Upper lobe of right lung (tissue), 1 donor: ENCODE data around the gene PIAS1. TPM values are rescaled to one million over a fixed set of nuclear protein-coding genes. Genes with fewer than 3 reads are reported as not detected.

Experiments used
- ATAC-seq: fragments of 200-7000 bp; cut with Tn5 transposase; one replicate; pipeline ENCODE4 v1.9.1; 2020; ENCODE audit warnings: mild to moderate bottlenecking, moderate library complexity
- DNase-seq: peaks from one replicate; pipeline ENCODE4 v3.0.0-alpha.2; 2020
- H3K27ac ChIP-seq: fragments of 200-600 bp; one replicate; pipeline ENCODE4 v1.8.0; 2022
- H3K27me3 ChIP-seq: fragments of 200-600 bp; one replicate; pipeline ENCODE4 v1.8.0; 2022; ENCODE audit warnings: mild to moderate bottlenecking
- H3K36me3 ChIP-seq: fragments of 200-600 bp; one replicate; pipeline ENCODE4 v1.8.0; 2022
- H3K4me1 ChIP-seq: fragments of 200-600 bp; one replicate; pipeline ENCODE4 v1.8.0; 2022
- H3K4me3 ChIP-seq: fragments of 200-600 bp; one replicate; pipeline ENCODE4 v1.8.0; 2022; ENCODE audit warnings: mild to moderate bottlenecking
- H3K9me3 ChIP-seq: fragments of 200-600 bp; one replicate; pipeline ENCODE4 v1.8.0; 2022
- intact Hi-C: fragments of 100-400 bp; cut with DNase I; formaldehyde crosslinking; loops from one replicate; pipeline ENCODE4 v1.11.0; 2022
- total RNA-seq: library from RNA; stranded (reverse); fragmentation: NEBNext Ultra II Directional; extraction: Animal tissue kit (Norgen Biotek cat#: 25700); gene quantifications from one replicate; pipeline ENCODE4 v1.2.1, GENCODE V29; 2021
- TF ChIP-seq, protein P1 (sequence below): fragments of 200-600 bp; IDR thresholded peaks from one replicate; pipeline ENCODE4 v1.8.0; 2022; ENCODE audit warnings: antibody characterized with exemption
- donor health status: DM: no; HTN: yes; CAD: no; lungs with severe emphysema.

The PIAS1 gene
- total RNA-seq, 1 donor from 2014 or later = 62.0 TPM

DNA sequence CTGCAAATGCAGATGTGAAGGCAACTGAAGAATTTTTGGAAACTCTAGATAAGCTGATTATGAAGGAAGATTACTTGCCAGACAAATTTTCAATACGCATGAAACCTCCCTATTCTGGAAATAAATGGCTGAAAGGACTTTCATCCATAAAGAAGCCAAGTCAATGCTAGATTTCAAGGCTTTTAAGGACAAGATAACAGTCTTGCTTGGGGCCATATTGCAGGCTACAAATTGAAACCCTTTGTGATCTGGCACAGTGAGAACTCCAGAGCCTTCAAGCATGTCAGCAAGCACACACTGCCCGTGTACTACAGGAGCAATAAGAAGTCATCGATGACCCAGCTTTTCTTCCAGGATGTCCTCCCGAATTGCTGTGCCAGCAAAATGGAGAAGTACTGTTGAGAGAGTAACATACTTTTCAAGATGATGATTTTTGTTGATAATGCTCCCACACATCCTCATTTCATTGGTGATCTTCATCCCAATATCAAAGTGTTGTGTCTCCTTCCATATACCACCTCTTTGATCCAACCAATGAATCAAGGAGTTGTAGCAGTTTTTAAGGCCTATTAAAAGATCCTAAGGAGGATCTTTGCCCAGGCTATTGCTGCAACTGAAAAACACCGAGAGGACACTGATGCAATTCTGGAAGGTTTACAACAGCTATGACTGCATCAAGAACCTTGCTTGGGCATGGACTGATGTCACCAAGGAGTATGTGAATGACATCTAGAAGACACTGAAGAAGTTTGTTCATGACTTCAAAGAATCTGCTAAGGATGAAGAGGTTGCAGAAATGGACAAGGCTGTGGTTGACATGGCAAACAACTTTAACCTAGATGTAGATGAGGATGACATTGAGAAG, 130.7 kb downstream of the PIAS1 start:
- ATAC-seq (no peak), DNase-seq (no peak)
- Histone ChIP-seq H3K9me3 (no peaks in the 10 kb centered on the region), H3K4me3 (no peak overlapping the region), H3K4me1 (peaks cover 13% of the 10 kb centered on the region), H3K36me3 (peaks cover 91% of the 10 kb centered on the region), H3K27me3 (no peaks in the 10 kb centered on the region), H3K27ac (no peak overlapping the region)
- TF ChIP-seq, protein P1, sequence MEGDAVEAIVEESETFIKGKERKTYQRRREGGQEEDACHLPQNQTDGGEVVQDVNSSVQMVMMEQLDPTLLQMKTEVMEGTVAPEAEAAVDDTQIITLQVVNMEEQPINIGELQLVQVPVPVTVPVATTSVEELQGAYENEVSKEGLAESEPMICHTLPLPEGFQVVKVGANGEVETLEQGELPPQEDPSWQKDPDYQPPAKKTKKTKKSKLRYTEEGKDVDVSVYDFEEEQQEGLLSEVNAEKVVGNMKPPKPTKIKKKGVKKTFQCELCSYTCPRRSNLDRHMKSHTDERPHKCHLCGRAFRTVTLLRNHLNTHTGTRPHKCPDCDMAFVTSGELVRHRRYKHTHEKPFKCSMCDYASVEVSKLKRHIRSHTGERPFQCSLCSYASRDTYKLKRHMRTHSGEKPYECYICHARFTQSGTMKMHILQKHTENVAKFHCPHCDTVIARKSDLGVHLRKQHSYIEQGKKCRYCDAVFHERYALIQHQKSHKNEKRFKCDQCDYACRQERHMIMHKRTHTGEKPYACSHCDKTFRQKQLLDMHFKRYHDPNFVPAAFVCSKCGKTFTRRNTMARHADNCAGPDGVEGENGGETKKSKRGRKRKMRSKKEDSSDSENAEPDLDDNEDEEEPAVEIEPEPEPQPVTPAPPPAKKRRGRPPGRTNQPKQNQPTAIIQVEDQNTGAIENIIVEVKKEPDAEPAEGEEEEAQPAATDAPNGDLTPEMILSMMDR = no peak
- intact Hi-C loops = no loop called here

DNA sequence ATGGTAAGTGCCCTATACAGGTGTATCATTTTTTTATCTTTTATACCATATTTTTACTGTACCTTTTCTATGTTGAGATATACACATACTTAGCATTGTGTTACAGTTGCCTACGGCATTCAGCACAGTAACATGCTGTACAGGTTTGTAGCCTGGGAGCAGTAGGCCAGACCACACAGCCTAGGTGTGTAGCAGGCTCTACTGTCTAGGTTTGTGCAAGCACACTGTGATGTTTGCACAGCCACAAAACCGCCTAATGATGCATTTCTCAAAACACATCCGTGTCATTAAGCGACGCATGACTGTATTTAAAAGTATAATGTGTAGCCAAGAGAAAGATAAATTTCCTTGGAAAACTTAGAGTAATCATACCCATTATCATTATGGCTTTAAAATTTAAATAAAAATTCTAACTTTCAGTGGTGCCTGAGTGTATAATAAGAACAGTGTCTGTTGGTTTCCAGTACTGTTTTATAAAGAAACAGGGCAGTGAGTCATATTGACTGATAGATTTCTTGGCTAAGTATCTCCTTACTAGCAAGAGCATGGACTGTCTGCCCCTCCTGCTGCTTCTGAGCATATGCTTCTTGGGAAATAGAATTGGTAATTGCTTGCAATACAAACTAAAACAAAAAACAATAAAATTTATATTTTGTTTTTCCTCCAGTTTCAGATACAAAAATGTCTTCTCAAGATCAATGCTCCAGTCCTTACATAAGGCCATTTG, 132.7 kb downstream of the PIAS1 start:
- no peaks in the 10 kb centered on the region for H3K9me3 ChIP-seq
- intact Hi-C loops = no loop called here
- peaks cover 13% of the 10 kb centered on the region for H3K4me1 ChIP-seq
- TF ChIP-seq, protein P1 = no peak
- H3K27me3 ChIP-seq = no peaks in the 10 kb centered on the region
- no peak overlapping the region for H3K4me3 ChIP-seq
- H3K27ac ChIP-seq = no peak overlapping the region
- DNase-seq (no peak), ATAC-seq (no peak)
- H3K36me3 ChIP-seq = peaks cover 91% of the 10 kb centered on the region

DNA sequence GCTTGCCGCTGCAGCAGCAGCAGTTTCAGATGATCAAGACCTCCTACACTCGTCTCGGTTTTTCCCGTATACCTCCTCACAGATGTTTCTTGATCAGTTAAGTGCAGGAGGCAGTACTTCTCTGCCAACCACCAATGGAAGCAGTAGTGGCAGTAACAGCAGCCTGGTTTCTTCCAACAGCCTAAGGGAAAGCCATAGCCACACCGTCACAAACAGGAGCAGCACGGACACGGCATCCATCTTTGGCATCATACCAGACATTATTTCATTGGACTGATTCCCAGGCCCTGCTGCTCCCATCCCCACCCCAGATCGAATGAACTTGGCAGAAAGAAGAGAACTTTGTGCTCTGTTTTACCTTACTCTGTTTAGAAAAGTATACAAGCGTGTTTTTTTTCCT, 133.4 kb downstream of the PIAS1 start:
- peaks cover 92% of the 10 kb centered on the region for H3K36me3 ChIP-seq
- DNase-seq (no peak), ATAC-seq (peak; percentile 59)
- H3K9me3 ChIP-seq = no peaks in the 10 kb centered on the region
- peaks cover 13% of the 10 kb centered on the region for H3K4me1 ChIP-seq
- no peak overlapping the region for H3K27ac ChIP-seq
- no peak overlapping the region for H3K4me3 ChIP-seq
- intact Hi-C loops = no loop called here
- H3K27me3 ChIP-seq = no peaks in the 10 kb centered on the region
- TF ChIP-seq, protein P1 = no peak

DNA sequence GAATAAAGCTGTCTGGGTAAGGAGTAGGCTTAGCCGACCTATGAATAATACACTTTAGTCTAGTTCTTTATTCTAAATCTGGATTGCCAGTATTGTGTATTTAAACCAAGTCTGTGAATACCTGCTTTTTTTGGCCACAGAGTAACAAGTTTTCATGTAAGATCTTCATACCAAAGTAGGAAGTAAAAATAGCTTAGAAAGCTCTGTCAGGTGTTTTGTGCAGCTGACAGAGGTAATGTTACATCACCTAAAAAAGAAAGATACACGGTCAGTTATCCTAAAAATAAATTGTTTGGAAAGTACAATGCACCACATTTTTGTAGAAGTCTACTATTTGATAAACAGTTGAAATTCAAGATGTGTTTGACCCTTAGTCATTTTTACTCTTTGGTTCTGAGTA, 134.5 kb downstream of the PIAS1 start:
- DNase-seq = no peak
- no peak overlapping the region for H3K27ac ChIP-seq
- TF ChIP-seq, protein P1 = no peak
- no peak overlapping the region for H3K4me3 ChIP-seq
- H3K27me3 ChIP-seq = no peaks in the 10 kb centered on the region
- H3K4me1 ChIP-seq = peaks cover 13% of the 10 kb centered on the region
- intact Hi-C loops = no loop called here
- H3K9me3 ChIP-seq = no peaks in the 10 kb centered on the region
- no peak for ATAC-seq
- H3K36me3 ChIP-seq = peaks cover 92% of the 10 kb centered on the region

DNA sequence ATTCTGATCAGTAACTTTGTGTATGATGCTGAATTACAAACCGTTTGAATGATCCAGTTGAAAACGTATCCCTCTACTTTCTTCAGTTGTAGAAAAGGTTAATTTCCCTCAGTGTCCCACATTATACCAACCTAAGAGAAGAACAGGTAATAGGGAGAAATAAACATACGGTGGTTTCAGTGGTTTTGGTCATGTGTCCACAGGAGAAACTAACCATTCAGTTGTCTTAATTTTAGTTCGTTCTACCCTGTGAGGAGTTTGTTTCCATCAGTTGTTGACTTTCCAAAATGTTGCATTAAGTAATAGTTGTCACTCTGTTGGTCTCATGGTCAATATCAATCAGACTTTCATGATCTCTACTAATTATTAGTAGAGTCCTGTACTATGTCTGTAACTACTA, 135.9 kb downstream of the PIAS1 start:
- ATAC-seq (no peak), DNase-seq (no peak)
- Histone ChIP-seq H3K27me3 (no peaks in the 10 kb centered on the region), H3K4me3 (no peak overlapping the region), H3K27ac (no peak overlapping the region), H3K9me3 (no peaks in the 10 kb centered on the region), H3K4me1 (peaks cover 13% of the 10 kb centered on the region), H3K36me3 (peaks cover 82% of the 10 kb centered on the region)
- intact Hi-C loops = no loop called here
- TF ChIP-seq, protein P1 = no peak
